HG03457 (cell line): ENCODE results near the gene SSTR3.
"Not testable (repeated sequence)": the region's sequence is repeated elsewhere in the genome, so short reads cannot be mapped to it uniquely, and the experiment has no call there.

ENCODE experiments used
- ATAC-seq: cut with Tn5 transposase; IDR thresholded peaks from one replicate; pipeline ENCODE4 v1.9.1; 2021; ENCODE audit warnings: moderate number of reproducible peaks; ENCODE audit not compliant: unreplicated experiment

Gene SSTR3

DNA sequence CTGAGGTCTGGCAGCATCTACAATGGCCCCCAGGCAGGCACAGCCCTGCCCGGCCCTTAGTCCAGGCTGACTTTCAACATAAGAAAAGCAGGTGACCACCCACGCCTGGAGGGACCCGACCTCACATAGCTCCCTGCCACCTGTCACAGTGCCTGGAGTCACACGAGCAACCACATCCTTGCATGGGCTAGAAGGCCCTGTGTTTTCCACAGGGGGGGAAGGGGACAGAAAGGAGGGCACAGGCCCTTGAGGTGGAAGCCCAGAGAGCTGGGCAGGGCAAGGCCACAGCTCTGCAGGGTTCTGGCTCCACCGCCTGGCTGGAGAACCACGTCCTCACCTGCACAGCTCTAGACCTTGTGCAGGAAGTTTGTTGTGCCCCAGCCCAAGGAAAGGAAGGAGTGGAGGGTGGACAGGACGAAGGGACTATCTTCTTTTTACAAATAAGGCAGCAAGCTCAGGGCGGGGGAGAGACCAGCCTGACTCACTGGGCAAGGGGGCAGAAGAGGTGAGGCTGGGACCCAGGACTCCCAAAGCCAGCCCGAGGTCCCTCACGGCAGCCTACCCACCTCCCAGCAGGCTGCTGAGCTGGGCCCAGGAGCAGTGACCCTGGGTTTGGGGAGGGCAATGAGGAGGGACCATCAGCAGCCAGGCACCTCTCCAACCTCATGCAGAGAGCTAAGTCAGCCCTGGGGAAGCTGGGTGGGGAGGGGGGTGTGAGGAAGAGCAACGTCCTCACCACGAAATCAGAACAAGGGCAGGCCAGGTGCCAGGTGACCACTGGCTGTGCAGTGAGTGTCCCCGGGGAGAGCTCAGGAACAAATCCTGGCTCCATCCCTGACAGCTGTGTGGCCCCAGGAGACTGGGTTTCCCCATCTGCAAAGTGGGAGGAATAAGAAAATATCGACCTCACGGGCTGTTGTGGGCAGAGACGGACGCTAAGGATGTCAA lies 28.6 kb downstream of the SSTR3 start:
- no peak for ATAC-seq

DNA sequence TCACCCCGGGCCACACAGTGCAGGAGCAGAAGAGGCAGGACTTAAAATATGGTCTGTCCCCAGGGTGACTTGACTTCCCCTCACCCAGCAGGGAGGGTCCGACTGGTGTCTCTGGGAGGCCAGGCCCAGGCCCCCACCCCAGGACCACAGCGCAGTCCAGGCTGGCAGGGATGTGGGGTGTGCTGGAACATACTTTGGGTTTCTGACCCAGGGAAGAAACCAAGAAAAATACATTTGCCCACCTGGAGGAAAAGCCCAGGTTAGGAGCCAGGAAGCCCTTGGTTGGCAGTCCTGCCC lies 29.4 kb downstream of the SSTR3 start:
- ATAC-seq, result no peak

DNA sequence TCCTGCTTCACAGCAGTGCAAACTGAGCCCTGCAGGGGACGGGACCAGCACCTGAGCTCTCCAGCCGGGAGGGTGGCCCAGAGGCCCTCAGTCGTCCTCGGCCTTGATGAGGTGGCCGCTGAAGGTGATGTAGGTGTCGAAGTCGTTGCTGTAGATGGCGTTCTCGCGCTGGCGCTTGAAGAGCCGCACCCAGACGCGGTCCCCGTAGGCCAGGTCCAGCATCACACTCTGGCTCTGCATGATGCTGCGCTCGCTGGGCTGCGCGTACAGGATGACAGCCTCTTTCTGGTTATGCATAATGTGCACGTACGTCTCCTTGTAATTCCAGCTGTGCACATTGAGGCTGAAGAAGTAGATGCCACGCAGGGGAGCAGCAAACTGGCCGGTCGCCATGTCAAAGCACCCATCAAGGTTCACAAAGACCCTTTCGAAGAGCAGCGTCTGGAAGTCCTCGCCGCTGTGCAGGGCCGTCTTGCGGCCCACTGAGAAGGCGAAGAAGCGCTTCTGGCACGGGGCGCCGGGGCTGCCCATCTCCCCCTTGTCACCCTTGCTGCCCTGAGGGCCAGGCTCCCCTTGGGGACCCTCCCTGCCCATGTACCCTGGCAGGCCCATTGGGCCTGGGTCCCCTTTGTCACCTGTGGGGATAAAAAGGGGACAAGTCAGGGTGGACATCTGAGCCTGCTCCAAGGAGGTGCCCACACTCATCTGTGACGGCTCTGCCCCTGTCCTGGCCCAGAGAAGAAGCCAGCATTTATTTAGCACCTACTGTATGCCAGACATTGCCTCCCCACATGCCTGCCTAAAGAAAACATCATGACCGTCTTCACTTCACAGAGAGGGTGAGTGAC lies 30.0 kb downstream of the SSTR3 start:
- ATAC-seq, result no peak

GRCh38 chr22:37181681-37182080 lies 30.6 kb downstream of the SSTR3 start:
- ATAC-seq, result no peak

- no peak for ATAC-seq
These were observed 31.6 kb downstream of the SSTR3 start for GRCh38 chr22:37180531-37181231.

- ATAC-seq, result no peak
These were observed 32.5 kb downstream of the SSTR3 start for GRCh38 chr22:37179622-37180420.

DNA sequence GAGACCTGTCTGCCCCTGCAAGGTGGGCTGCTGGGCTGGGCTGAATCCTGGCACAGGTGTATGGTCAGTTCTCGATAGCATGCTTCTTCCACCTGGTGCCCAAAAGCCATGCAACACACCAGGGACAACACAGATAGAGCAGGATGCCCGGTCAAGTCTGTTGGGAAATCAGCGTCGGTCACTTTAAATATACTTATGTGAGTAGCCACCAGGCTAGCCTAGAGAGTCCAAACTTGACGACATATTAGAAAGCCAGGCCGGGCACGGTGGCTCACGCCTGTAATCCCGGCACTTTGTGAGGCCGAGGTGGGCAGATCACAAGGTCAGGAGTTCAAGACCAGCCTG lies 33.2 kb downstream of the SSTR3 start:
- ATAC-seq, result no peak

- ATAC-seq, result no peak
These were observed 33.7 kb downstream of the SSTR3 start for GRCh38 chr22:37178350-37179125.

DNA sequence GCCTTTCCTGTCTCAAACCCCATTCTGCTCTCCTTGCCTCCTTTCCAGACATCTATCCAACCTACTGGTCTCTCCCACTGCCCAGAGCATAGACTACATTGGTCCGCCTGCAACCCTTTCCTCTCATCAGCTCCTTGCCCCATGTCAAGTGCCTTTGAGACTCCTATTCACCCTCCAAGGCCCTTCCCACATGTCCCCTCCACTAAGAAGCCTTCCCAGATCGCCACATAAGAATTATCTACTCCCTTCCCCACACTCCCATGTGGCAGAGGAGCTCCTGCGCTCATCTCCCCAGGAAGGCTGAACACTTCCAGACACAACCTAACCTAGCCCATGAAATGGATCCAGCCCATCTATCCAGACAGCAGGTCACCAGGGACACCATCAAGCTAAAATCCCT lies 34.5 kb downstream of the SSTR3 start:
- no peak for ATAC-seq

- ATAC-seq, result no peak
These were observed 35.1 kb downstream of the SSTR3 start for GRCh38 chr22:37177221-37177620.

DNA sequence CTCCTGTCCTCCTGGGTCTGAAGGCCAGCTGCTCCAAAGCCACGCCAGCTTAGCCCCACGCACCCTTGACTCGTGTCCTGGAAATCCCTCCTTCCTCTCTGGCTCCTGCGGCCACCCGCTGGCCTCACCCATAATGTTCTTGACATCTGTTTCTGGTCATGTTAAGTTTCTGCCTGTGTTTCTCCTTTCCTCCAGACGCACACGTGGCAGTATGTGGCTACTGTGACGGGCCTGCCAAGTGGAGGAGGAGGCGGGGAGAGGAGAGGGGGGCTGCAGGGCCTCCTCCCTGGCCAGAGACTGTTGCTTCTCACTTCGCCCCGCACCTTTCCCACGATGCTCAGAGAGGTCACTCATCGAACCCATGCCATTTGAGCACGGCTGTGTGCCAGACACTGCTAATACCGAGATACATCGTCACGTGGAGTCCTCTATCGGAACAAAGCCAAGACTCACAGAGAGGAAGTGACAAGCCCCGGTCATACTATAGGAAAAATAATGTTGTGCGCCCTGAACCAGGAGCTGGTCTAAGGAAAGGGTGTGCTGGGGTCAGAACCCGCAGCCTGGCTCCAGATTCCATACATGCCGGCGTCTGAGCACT lies 35.7 kb downstream of the SSTR3 start:
- no peak for ATAC-seq

GRCh38 chr22:37175414-37176281 lies 36.6 kb downstream of the SSTR3 start:
- no peak for ATAC-seq

DNA sequence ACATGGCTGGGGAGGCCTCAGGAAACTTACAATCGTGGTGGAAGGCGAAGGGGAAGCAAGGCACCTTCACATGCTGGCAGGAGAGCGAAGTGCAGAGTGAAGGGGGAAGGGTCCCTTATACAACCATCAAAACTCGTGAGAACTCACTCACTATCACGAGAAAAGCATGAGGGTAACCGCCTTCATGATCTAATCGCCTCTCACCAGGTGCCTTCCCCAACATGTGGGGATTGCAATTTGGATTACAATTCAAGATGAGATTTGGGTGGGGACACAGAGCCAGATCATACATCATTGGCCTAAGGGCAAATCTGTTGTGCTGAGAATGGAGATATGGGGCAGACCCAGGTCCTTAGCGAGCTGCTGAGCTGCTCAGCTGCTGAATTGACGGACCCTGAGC lies 37.3 kb downstream of the SSTR3 start:
- ATAC-seq, result no peak

DNA sequence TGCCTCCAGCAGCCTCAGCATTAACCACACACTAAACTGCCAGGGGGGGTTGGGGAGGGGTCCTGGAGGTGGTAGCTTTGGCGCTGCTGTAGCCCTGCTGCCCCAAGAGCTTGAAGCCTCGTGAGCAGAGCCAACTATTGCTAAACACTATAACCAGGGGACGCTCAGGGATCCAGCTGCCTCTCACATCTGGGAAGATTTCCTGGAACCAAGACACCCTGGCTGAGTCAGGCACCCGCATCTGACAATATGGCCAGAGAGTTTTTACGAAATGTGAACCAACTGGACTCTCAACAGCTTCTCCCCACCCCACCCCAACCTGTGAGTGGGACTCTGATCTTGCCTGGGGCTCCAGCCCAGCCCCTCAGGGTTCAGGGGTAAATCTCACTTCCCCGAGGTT lies 38.6 kb downstream of the SSTR3 start:
- no peak for ATAC-seq

- ATAC-seq, result no peak
These were observed 39.7 kb downstream of the SSTR3 start for GRCh38 chr22:37172266-37173245.

GRCh38 chr22:37171662-37172061 lies 40.6 kb downstream of the SSTR3 start:
- no peak for ATAC-seq

GRCh38 chr22:37170689-37171405 lies 41.4 kb downstream of the SSTR3 start:
- not testable (repeated sequence) for ATAC-seq
